GM19351 (cell line): ENCODE measurements around the gene MYO9B.
A peak's percentile ranks its signal among the peaks of the same experiment; 100 is the strongest.
"Not testable (repeated sequence)": the region's sequence is repeated elsewhere in the genome, so short reads cannot be mapped to it uniquely, and the experiment has no call there.

Experiments
- ATAC-seq: cut with Tn5 transposase; IDR thresholded peaks from one replicate; pipeline ENCODE4 v1.9.1; 2021; ENCODE audit warnings: mild to moderate bottlenecking, moderate library complexity; ENCODE audit not compliant: unreplicated experiment

Gene MYO9B

DNA sequence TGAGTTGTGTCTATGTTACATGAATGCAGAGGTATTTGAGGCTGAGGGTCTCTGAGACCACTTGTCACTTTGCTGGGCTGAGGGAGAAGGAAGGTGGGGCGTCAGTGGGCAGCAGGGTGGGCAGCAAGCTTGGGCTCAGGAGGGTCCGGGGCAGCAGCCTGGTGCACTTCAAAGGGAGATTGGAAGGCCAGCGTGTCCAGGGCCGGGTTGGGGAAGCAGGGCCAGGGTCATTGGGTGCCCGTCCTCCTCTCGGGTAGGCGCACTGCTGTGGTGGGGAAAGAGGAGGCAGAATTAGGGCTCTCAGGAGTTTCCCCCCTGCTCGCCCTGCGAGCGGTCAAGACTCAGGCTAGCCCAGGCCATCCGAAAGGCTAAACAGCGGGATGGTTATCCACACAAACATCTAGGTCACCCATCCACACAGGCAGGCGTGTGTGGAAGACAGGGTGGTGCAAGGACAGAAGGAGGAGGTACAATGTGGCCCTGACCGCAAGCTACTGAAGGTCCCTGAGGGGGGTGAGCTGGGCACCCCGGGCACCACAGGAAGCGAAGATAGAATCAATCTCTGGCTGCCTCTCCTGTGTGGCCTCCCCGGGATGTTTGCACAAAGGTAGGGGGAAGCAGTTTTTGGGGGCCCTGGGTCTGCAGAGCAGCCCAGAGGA lies 37.7 kb downstream of the MYO9B start:
- ATAC-seq: no peak

DNA sequence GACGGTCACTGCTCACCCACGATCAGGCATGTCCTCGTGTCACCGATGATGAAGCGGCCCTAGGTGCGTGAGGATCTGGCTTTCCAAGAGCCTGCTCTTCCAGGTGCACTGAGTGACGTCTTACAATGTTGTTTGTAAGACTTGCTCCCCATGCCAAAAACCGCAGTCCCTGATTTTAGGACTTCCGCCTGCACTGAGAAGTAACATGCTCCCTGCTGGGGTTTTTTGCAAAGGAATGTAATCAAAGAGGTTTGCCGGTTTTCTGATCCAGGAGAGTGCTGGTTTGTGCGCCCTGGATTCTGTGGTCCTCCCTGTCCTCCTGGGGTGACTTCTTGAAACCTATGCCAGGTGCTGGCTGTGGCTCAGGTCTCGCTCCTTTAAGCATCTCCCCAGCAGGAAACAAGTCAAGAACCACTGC lies 38.8 kb downstream of the MYO9B start:
- no peak for ATAC-seq

DNA sequence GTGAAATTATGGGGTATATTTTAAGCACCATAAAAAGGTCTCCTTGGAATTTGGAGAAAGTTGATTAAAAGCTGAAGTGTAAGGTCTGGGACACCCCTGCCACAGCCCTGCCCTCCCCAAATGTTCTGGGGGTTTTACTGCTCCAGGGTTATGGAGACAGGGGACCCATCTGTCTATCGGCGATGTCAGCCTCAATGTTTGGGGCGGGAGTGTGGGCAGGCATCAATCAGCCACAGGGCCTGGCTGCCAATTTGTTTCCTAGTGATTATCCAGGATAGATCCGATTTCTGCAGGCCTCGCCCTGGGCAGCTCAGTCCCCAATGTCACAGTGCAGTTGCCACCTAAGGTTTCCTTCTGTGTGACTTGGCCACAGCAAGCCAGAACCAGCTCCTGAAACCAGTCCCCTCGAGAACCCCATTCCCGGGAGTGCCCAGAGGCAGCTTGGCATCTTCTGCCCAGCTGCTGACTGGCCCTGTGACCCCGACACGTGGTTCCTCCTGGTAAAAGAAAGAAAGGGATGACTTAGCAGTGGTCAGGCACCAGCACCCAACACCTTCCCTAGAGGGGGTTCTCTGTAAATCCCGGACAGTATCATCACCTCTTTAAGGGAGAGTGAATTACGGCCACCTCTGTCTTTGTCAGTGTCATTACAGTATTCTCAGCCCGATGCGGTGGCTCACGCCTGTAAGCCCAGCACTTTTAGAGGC lies 41.6 kb downstream of the MYO9B start:
- ATAC-seq: no peak

DNA sequence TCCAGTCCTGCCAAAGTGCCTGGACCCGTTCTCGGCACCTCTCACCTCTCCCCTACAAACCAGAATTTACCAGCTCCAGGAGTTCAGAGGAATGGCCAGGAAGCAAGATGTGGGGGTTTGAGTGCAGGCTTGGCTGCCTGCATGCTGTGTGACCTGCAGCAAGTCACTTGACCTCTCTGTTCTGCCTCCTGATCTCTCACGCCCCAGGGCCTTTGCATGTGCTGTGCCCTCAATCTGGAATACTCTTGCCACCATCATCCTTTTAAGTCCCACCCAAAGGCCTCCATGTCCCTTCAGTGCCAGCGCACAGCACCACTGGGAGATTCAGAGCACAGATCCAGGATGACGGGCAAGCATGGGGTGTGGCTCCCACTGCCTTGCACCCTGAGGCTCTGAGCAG lies 43.4 kb downstream of the MYO9B start:
- no peak for ATAC-seq

DNA sequence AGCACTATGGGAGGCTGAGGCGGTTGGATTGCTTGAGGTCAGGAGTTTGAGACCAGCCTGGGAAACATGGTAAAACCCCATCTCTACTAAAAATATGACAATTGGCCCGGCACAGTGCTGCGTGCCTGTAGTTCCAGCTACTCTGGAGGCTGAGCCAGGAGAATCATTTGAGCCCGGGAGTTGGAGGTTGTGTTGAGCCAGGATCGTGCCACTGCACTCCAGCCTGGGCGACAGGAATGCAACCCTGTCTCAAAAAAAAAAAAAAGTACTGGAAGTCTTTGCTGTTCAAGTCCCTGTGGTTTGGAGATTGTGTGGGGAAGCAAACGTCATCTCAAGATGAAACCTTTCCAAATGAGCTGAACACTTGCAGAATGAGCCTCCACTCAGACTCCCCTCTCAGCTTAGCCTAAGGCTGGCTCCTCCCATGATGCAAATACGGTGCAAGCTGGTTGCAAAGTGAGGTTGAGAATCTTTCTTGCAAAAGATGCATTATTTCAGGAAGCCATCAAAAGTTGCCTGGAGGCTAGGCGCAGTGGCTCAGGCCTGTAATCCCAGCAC lies 46.2 kb downstream of the MYO9B start:
- ATAC-seq: no peak

DNA sequence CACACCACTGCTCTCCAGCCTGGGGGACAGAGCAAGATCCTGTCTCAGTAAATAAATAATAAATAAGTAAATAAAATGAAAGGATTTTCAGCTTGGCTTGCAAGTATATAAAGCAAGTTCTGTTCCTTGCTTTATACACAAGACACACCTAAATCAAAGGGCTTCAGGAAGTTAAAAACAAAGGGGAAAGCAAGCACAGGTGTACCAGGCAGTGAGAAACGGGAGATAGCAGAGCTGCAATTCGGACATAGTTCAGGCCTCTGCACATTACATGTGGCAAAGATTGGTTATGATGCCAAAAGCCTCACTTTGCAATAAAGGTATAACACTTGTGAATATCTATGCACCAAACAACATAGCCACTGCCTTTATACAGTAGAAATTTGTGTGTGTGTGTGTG lies 47.5 kb downstream of the MYO9B start:
- no peak for ATAC-seq

DNA sequence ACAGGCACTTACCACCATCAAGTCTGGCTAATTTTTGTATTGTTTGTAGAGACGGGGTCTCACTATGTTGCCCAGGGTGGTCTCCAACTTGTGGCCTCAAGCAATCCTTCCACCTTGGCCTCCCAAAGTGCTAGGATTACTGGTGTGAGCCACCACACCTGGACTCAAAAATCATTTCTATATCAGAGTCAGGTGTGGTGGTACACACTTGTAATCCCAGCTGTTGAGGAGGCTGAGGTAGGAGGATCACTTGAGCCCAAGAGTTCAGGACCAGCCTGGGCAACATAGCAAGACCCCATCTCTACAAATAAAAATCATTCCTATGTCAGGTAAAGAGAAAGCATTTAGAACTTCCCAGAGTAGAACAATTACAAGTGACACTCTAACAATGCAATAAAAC lies 48.4 kb downstream of the MYO9B start:
- no peak for ATAC-seq

DNA sequence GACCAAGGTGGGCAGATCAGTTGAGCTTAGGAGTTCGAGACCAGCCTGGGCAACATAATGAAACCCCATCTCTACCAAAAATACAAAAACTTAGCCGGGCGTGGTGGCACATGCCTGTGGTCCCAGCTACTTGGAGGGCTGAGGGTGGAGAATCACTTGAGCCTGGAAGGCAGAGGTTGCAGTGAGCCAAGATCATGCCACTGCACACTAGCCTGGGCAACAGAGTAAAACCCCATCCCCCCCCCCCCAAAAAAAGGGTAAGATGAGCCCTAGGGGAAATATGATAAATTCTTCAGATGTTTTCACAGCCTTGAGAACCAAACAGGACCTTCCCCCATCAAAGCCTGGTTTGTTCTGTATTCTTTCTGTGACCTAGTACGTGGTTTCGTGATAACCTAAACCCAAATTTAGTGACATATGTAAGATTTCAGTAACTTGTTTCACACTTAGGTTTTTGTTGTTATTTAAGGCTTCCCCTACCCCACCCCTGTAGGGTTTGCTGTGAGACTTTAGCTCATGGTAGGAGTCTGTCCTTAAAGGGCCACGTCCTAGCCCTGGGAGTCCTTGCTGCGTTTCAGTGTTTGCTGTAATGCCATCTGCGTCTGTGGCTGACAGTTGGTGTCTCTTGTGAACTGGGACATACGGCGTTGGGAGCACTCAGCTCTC lies 49.6 kb downstream of the MYO9B start:
- peak; percentile 62 for ATAC-seq

DNA sequence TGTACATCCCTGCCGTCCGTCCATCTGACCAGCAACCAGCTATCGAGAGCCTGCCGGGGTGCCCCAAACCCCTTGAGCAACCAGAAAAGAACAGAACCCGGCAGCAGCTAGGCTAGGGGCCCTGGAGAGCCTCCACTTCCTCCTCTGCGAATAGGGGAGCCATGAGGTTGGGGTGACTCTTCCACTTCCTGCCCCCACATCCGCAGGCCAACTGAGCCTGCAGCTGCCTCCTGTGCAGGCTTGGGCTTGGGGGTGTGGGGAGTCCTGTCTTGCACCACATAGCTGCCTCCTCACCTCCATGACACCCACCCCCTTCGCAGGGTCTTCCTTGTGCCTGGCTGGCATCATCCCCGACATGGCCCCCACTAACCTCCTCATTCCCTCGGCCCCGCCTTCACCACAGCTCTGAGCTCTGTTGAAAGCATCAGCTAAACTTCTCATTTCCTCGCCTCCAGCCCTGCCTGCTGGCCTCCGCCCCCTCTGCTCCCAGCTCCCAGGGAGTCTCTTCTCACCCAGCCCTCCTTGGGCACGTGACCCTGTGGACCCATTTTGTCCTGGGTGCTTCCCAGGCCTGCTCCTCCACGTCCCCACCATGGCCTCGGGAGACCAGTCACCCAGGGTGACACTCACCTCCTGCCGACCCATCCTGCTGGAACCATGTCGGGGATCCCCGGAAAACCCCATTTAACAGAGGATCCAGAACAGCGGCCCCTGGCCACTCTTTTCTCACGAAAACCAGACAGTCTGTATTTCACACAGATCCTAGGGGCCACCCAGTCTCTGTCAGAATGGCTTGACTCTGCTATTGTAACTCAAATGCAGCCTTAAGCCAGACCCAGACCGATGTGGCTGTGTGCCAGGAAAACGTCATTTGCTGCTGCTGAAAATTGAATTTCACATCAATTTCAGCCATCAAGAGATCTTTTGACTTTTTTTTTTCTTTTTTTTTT lies 50.4 kb downstream of the MYO9B start:
- peak; percentile 66 for ATAC-seq

DNA sequence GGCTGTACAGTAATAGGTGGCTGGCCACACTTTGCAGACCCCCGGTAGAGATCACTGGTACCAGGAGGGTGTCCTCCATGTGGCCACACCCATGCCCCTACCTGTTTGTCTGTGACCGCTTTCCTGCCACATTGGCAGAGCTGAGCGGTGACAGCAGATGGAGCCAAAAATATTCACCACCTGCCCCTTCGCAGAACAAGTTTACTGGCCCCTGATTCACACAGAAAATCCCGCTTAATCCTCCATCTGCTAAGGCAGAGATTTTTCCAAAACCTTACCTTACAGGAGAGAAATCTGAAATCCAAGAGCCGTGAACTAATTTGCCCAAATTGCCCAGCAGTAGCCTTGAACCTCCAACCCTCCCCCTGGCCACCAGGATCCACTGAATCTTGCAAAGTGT lies 52.1 kb downstream of the MYO9B start:
- no peak for ATAC-seq

DNA sequence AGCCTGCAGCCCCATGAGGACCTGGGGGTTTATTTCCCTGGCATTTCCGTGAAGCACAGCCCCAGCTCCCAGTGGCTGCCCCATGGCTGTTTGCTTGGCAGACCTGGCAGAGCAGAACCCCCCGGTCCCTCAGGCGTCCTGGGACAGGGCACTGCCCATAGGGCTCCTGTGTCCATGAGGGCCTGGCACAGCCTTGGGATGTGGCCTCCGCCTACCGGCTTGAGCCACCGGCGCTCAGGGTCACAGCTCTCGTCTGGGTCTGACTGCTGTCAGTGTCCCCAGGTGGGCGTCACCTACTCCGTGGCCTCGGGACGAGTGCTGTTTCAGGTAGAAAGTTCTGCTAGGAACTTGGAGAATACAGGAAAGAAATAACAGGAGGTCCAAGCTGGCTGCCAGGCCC lies 52.8 kb downstream of the MYO9B start:
- ATAC-seq: no peak

DNA sequence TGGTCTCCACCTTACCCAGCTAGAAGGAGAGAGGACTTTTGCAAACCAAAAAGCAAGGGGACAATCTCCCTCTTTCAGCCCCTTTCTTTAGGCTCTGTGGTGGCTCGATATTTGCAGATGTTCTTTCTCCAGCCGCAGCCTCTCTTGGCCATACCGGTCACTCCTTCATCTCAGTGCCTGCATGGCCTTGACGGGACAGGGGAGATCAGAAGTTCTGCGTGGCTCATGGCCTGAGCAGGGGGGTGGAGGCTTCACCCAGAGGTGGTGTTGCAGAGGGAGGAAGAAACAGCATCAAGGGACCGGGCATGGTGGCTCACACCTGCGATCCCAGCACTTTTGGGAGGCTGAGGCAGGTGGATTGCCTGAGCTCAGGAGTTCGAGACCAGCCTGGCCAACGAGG lies 53.2 kb downstream of the MYO9B start:
- ATAC-seq: no peak

DNA sequence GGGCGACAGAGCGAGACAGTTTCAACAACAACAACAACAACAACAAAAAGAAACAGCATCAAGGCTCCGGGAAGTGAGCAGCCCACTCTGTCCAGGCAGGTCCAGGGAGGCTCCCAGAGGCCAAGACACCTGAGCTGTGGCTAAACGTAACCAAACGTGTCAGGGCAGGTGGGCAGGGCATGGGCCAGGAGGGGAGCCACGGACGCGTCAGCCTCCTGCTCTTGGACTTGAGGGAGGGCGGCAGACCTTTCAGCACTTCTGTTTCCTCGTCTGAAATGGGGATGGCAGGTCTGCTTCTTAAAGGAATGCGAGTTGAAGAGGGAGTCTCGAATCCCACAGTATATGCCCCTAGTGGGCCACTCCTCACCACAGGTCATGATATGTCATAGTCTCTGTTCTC lies 53.8 kb downstream of the MYO9B start:
- no peak for ATAC-seq

DNA sequence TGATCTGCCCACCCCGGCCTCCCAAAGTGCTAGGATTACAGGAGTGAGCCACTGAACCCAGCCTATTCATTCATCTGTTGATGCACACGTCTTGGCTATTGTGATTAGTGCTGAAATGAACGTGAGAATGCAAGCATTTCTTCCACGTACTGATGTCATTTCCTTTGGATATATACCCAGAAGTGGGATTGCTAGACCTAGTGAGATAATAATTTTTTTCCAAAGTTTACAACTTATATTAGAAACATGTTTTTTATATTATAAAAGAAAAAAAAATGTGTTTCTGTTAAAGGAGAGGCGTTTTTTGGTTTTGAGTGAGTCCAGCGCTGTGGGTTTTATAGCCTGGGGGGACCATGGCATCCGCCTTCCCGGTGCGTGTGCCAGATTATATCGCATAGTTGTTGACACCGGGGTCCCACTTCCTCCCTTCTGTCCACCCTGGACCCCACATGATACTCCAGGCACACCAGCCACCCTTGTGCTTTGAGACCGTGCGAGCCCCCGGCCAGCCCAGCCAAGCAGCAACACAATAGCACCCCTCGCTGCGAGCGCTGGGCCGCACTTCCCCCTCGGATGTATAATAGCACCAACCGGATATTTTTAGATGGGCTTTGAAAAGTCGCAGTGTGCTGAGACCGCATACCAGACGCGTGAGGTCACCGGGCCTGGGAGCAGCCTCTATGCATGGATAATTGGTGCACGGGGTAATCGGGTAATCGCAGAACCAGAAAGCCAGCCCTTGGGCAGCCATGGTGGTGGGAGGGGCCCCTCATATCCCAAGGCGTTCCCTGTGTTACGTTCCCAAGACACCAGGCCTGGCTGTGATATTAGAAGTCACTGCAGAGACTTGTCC lies 59.6 kb downstream of the MYO9B start:
- no peak for ATAC-seq

DNA sequence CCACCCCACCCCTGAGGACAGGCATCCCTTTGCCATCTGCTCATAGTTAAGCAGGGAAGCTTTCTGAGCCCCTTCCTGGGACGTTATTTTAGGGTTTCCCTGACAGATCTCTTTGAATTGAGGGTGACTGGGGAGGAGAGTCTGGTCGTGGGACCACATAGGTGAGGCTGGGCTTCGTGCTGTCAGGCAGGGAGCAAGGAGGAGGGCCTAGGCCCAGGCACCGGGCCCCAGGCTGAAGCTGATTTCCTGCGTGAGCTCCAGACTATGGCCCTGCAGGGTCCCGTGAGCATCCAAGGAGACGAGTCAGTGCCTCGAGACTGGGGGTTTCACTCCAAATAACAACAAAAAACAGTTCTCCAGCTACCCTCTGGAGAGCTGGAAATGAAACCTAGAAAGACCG lies 60.4 kb downstream of the MYO9B start:
- ATAC-seq: no peak

DNA sequence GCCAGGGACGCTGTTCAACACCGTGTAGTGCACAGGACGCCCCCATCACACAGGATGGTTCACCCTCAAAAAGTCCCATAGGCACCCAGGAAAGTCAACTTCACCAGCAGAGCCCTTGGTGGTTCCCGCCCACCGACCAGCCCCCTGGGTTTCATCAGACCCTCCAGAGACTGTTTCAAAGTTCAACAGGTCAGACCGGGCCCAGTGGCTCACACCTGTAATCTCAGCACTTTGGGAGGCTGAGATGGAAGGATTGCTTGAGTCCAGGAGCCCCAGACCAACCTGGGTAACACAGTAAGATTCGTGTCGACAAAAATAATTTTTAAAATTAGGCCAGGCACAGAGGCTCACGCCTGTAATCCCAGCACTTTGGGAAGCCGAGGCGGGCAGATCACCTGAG lies 61.0 kb downstream of the MYO9B start:
- ATAC-seq: no peak

DNA sequence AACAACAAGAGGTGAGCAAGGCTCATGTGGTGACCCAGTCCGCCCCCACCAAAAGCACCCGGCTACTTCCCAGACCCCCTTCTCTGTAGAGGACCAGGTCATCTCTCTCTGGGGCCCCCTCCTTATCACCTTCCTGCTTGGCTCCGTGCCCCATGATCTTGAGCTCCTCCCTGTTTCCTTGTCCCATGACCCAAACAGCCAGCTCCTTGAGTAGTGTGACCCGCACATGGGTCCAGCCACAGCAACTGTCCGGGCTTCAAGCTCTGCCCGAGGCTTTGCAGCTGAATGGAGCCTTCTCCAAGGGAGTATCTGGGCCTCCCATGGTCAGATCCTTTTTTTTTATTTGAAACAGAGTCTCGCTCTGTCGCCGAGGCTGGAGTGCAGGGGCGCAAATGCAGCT lies 61.8 kb downstream of the MYO9B start:
- no peak for ATAC-seq

DNA sequence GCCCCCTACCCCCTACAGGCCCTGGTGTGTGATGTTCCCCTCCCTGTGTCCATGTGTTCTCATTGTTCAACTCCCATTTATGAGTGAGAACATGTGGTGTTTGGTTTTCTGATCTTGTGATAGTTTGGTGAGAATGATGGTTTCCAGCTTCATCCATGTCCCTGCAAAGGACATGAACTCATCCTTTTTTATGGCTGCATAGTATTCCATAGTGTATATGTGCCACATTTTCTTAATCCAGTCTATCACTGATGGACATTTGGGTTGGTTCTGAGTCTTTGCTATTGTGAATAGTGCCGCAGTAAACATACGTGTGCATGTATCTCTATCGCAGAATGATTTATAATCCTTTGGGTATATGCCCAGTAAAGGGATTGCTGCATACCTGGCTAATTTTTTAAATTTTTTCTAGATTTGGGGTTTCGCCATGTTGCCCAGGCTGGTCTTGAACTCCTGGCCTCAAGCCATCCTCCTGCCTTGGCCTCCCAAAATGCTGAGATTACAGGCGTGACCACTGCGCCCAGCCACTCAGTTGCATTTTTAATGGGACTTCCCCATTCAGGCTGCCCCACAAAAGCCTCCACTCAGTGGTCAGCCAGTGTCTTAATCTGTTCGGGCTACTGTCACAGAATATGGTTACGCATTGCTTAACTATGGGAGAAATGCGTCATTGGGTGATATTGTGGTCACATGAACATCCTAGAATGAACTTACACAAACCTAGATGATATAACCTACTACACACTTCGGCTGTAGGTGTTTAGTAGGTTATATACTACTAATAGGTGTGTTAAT lies 62.7 kb downstream of the MYO9B start:
- ATAC-seq: not testable (repeated sequence)

DNA sequence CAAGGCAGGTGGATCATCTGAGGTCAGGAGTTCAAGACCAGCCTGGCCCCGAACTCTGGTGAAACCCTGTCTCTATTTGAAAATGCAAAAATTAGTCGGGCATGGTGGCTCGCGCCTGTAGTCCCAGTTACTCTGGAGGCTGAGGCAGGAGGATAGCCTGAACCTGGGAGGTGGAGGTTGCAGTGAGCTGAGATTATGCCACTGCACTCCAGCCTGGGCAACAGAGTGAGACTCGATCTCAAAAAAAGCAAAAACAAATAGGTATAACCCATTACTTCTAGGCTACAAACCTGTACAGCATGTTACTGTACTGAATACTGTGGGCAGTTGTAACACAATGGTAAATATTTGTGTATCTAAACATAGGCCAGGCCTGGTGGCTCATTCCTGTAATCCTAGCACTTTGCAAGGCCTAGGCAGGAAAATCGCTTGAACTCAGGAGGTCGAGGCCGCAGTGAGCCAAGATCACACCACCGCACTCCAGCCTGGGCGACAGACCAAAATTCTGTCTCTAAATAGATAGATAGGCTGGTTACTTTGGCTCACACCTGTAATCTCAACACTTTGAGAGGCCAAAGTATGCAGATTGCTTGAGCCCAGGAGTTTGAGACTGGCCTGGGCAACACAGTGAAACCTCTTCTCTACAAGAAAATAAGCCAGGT lies 63.5 kb downstream of the MYO9B start:
- no peak for ATAC-seq
